ENCODE results near the gene GHRL. TPM values are rescaled to one million over a fixed set of nuclear protein-coding genes. Genes with fewer than 3 reads are reported as not detected.

GHRL gene
- total RNA-seq, 1 experiment from 2014 or later: not detected

DNA sequence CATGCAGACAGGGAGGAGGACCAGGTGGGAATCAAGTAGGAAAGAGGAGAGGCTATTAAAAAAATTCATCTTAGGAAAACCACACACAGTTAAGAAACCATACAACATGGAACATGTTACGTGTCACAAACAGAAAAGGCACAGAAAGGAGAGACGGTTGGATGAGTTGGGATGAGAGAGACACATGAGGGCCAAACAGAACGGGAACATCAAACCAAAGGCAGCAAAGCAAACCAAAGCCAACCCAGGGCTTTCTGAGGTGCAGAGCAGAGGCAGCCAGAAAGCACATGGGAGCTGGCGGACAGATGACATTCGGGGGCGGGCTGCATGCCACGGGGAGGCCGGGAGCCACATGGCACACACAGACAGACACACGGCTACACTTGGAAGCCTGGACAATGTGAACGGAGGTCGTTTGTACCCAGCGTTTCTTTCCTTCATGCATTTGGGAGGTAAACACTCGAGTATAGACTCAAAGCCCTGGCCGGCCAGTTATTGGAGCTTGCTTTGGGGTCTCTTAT is 36.8 kb upstream of the GHRL start:
- DNase-seq (ENCODE audit: low read depth, low spot score): no peak
- Histone ChIP-seq H3K4me1 (ENCODE audit: control insufficient read depth, insufficient read depth, low read length) (no peaks in the 10 kb centered on the region), H3K27me3 (ENCODE audit: control insufficient read depth, insufficient read depth, low read length) (peaks cover 8% of the 10 kb centered on the region; the same call in 1 of the 2 replicates), H3K4me3 (ENCODE audit: low read depth in 2 of 2, low read length in 2 of 2) (no peak overlapping the region), H3K9me3 (ENCODE audit: control insufficient read depth, insufficient read depth, low read depth, low read length) (no peaks in the 10 kb centered on the region), H3K36me3 (ENCODE audit: control insufficient read depth, insufficient read depth, low read length) (no peaks in the 10 kb centered on the region), H3K27ac (ENCODE audit: low read length) (no peak overlapping the region)
- POLR2A ChIA-PET: no interaction called here
- in situ Hi-C loops (cut with HindIII; ENCODE audit: low pct_unique_long_range_greater_than_20kb, low sequenced_read_pairs) (no loop called here), intact Hi-C loops (cut with micrococcal nuclease; ENCODE audit: unreplicated experiment) (no loop called here)
- no peak for TF ChIP-seq TCF7L2 (IDR thresholded peaks at IDR 0.05; ENCODE audit: low read depth, low read length)
- TF ChIP-seq, protein P1, sequence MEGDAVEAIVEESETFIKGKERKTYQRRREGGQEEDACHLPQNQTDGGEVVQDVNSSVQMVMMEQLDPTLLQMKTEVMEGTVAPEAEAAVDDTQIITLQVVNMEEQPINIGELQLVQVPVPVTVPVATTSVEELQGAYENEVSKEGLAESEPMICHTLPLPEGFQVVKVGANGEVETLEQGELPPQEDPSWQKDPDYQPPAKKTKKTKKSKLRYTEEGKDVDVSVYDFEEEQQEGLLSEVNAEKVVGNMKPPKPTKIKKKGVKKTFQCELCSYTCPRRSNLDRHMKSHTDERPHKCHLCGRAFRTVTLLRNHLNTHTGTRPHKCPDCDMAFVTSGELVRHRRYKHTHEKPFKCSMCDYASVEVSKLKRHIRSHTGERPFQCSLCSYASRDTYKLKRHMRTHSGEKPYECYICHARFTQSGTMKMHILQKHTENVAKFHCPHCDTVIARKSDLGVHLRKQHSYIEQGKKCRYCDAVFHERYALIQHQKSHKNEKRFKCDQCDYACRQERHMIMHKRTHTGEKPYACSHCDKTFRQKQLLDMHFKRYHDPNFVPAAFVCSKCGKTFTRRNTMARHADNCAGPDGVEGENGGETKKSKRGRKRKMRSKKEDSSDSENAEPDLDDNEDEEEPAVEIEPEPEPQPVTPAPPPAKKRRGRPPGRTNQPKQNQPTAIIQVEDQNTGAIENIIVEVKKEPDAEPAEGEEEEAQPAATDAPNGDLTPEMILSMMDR (IDR thresholded peaks at IDR 0.05): no peak
- TF ChIP-seq POLR2AphosphoS5 (IDR thresholded peaks at IDR 0.05; ENCODE audit: low read depth, low read length): no peak
- TF ChIP-seq SIN3A (IDR thresholded peaks at IDR 0.05; ENCODE audit: borderline replicate concordance, insufficient read depth, low read depth, low read length): no peak
- no peak for ATAC-seq
- no TSS peak for BruUV-seq (replicated peaks)
- CTCF ChIA-PET: no interaction called here

DNA sequence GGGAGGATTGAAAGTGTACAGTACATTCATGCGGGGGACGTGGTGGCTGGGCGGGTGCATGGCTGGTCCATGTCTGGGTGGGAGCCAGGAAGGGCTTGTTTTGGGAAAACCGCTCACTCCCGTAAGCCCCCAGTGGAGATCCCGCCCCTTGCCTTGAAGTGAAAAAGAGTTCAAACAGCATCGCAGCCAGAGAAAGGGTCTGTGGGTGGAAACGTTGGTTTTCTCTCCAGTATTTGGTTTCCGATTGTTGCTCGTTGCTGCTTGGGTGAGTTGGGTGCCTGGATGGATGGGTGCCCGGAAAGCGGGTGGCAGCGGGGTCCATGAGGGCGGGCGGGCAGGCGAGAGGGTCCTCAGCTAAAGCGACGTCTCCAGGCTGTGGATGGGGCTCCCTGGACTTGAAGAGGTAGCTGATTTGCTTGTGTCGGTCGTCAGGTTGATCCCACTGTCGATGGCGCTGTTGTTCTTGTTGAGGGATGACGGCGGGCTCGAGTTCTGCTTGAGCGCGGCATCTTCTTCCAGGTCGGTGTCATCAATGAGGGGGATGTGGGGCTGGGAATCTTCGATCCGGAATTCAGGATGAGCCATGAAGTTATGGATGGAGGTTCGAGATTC is 35.8 kb upstream of the GHRL start:
- Histone ChIP-seq H3K27ac (ENCODE audit: low read length) (no peak overlapping the region), H3K9me3 (ENCODE audit: control insufficient read depth, insufficient read depth, low read depth, low read length) (no peaks in the 10 kb centered on the region), H3K4me1 (ENCODE audit: control insufficient read depth, insufficient read depth, low read length) (no peaks in the 10 kb centered on the region), H3K4me3 (ENCODE audit: low read depth in 2 of 2, low read length in 2 of 2) (no peak overlapping the region), H3K36me3 (ENCODE audit: control insufficient read depth, insufficient read depth, low read length) (no peaks in the 10 kb centered on the region), H3K27me3 (ENCODE audit: control insufficient read depth, insufficient read depth, low read length) (peaks cover 8% of the 10 kb centered on the region; the same call in 1 of the 2 replicates)
- no TSS peak for BruUV-seq (replicated peaks)
- TF ChIP-seq TCF7L2 (IDR thresholded peaks at IDR 0.05; ENCODE audit: low read depth, low read length) (no peak), POLR2AphosphoS5 (IDR thresholded peaks at IDR 0.05; ENCODE audit: low read depth, low read length) (no peak), SIN3A (IDR thresholded peaks at IDR 0.05; ENCODE audit: borderline replicate concordance, insufficient read depth, low read depth, low read length) (no peak)
- TF ChIP-seq, protein P2, sequence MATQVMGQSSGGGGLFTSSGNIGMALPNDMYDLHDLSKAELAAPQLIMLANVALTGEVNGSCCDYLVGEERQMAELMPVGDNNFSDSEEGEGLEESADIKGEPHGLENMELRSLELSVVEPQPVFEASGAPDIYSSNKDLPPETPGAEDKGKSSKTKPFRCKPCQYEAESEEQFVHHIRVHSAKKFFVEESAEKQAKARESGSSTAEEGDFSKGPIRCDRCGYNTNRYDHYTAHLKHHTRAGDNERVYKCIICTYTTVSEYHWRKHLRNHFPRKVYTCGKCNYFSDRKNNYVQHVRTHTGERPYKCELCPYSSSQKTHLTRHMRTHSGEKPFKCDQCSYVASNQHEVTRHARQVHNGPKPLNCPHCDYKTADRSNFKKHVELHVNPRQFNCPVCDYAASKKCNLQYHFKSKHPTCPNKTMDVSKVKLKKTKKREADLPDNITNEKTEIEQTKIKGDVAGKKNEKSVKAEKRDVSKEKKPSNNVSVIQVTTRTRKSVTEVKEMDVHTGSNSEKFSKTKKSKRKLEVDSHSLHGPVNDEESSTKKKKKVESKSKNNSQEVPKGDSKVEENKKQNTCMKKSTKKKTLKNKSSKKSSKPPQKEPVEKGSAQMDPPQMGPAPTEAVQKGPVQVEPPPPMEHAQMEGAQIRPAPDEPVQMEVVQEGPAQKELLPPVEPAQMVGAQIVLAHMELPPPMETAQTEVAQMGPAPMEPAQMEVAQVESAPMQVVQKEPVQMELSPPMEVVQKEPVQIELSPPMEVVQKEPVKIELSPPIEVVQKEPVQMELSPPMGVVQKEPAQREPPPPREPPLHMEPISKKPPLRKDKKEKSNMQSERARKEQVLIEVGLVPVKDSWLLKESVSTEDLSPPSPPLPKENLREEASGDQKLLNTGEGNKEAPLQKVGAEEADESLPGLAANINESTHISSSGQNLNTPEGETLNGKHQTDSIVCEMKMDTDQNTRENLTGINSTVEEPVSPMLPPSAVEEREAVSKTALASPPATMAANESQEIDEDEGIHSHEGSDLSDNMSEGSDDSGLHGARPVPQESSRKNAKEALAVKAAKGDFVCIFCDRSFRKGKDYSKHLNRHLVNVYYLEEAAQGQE (IDR thresholded peaks at IDR 0.05; ENCODE audit: insufficient read depth in 1 of 2, low read depth in 2 of 2, low read length in 1 of 2): no peak
- TF ChIP-seq, protein P1 (IDR thresholded peaks at IDR 0.05): no peak
- ChIA-PET POLR2A (no interaction called here), CTCF (no interaction called here)
- in situ Hi-C loops (cut with HindIII; ENCODE audit: low pct_unique_long_range_greater_than_20kb, low sequenced_read_pairs): no loop called here
- intact Hi-C loops (cut with micrococcal nuclease; ENCODE audit: unreplicated experiment): no loop called here
- DNase-seq (ENCODE audit: low read depth, low spot score) (no peak), ATAC-seq (no peak)

Measured in Panc1 (cell line).